ENCODE measurements around the gene TMEM94. TPM values are rescaled to one million over a fixed set of nuclear protein-coding genes. Genes with fewer than 3 reads are reported as not detected.
"Not testable (repeated sequence)": the region's sequence is repeated elsewhere in the genome, so short reads cannot be mapped to it uniquely, and the experiment has no call there.

The TMEM94 gene
- total RNA-seq, 4 donors from 2014 or later, result 128 to 708 (median 280) TPM

DNA sequence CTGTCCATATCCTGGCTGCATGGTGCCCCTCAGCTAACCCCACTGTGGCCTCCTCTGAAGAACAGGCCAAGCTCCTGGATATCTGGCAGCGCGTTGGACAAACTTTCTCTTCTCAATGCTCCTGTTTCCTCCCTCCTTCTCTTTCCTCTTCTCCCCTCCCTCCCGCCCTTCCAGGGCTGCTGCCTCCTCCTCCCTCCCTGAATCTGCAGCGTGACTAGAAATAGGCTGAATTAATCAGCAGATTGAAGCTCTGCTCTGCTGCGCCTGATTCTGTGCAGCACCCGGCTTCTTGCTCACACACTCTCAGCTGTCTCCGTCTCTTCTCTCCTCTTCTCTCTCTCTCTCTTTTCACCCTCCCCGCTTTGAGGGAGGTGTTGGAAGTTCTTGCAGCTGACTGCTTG, 19.8 kb downstream of the TMEM94 start:
- in situ Hi-C loops (cut with MboI; ENCODE audit: low pct_ligation_motif_present in 1 of 4, low pct_unique_long_range_greater_than_20kb in 1 of 4, low sequenced_read_pairs in 3 of 4) (no loop called here), intact Hi-C loops (cut with DNase I; ENCODE audit: low total_unique reads) (no loop called here)
- TF ChIP-seq EP300 (IDR thresholded peaks at IDR 0.05; ENCODE audit: low read depth) (no peak), POLR2A (IDR thresholded peaks at IDR 0.05) (no peak), POLR2AphosphoS5 (IDR thresholded peaks at IDR 0.05) (no peak)
- TF ChIP-seq, protein P1, sequence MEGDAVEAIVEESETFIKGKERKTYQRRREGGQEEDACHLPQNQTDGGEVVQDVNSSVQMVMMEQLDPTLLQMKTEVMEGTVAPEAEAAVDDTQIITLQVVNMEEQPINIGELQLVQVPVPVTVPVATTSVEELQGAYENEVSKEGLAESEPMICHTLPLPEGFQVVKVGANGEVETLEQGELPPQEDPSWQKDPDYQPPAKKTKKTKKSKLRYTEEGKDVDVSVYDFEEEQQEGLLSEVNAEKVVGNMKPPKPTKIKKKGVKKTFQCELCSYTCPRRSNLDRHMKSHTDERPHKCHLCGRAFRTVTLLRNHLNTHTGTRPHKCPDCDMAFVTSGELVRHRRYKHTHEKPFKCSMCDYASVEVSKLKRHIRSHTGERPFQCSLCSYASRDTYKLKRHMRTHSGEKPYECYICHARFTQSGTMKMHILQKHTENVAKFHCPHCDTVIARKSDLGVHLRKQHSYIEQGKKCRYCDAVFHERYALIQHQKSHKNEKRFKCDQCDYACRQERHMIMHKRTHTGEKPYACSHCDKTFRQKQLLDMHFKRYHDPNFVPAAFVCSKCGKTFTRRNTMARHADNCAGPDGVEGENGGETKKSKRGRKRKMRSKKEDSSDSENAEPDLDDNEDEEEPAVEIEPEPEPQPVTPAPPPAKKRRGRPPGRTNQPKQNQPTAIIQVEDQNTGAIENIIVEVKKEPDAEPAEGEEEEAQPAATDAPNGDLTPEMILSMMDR (IDR thresholded peaks at IDR 0.05), result no peak
- no peak for DNase-seq
- no peak overlapping the region for H3K4me3 ChIP-seq
- WGBS, 2 donors (ENCODE audit: low coverage in 1 of 2), result 49 to 88% methylated on average over 3 to 8 of the region's 8 CpGs
- peaks cover 0 to 5% (median 0%) of the 10 kb centered on the region in 4 donors for H3K36me3 ChIP-seq
- no peaks in the 10 kb centered on the region for H3K27me3 ChIP-seq
- peak overlapping the region; percentile 53 to 76 (median 60) for H3K27ac ChIP-seq
- no peaks in the 10 kb centered on the region for H3K9me3 ChIP-seq
- H3K4me1 ChIP-seq, result peaks cover 16 to 29% (median 23%) of the 10 kb centered on the region in 4 donors

DNA sequence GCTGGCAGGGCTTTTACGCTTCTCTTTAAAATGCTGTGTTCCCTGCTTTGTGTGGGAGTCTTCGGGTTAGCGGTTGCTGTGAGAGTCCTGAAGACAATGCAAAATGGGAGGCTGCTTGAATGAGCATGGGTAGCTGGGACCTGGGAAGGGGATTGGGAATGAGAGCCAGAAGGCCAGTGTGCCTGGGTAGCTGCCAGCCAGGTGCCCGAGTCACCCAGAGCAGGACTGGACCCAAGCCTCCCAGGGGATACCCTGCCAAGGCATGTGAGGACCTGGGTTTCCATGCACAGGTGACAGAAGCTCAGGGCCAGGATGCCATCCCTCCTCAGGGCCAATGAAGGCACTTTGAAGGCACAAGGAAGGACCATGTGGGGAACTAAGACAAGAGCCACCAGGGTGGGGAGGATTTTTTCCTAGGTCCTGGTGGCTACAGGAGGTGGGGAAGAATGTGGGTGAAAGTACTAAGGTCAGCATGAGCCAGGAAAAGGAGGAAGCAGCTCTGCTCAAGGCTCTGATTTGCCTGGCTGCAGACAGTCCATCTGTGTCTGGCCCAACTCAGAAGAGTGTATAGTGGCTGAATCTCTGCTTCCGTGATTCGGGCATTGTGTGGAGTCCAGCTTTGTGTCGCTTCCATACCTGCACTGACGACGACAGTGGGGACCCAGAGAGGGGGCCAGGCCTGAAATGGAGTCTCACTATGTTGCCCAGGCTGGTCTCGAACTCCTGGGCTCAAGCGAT, 20.5 kb downstream of the TMEM94 start:
- Histone ChIP-seq H3K36me3 (peaks cover 0 to 5% (median 0%) of the 10 kb centered on the region in 4 donors), H3K4me1 (peaks cover 22 to 36% (median 27%) of the 10 kb centered on the region in 4 donors), H3K4me3 (no peak overlapping the region), H3K27ac (peak overlapping the region; percentile 53 to 76 (median 60)), H3K27me3 (no peaks in the 10 kb centered on the region), H3K9me3 (no peaks in the 10 kb centered on the region)
- WGBS, 2 donors (ENCODE audit: low coverage in 1 of 2), result 63 to 75% methylated on average over 2 to 11 of the region's 11 CpGs
- intact Hi-C loops (cut with DNase I; ENCODE audit: low total_unique reads) (no loop called here), in situ Hi-C loops (cut with MboI; ENCODE audit: low pct_ligation_motif_present in 1 of 4, low pct_unique_long_range_greater_than_20kb in 1 of 4, low sequenced_read_pairs in 3 of 4) (no loop called here)
- TF ChIP-seq EP300 (IDR thresholded peaks at IDR 0.05; ENCODE audit: low read depth), result no peak
- TF ChIP-seq POLR2A (IDR thresholded peaks at IDR 0.05), result no peak
- TF ChIP-seq, protein P1 (IDR thresholded peaks at IDR 0.05), result no peak
- no peak for TF ChIP-seq POLR2AphosphoS5 (IDR thresholded peaks at IDR 0.05)
- DNase-seq, result no peak

DNA sequence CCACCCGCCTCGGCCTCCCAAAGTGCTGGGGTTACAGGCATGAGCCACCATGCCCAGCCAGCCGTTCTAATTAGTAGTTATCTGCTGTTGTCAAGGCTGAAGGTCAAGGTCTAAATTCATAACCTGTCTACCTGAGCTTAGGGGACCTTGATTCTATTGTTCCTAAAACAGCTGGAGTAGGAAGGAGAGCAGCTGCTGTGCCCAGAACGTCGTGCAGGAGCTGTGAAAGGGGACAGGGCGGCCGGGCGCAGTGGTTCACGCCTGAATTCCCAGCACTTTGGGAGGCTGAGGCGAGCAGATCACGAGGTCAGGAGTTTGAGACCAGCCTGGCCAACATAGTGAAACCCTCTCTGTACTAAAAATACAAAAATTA, 21.0 kb downstream of the TMEM94 start:
- intact Hi-C loops (cut with DNase I; ENCODE audit: low total_unique reads); H3K9me3 ChIP-seq; H3K4me3 ChIP-seq; DNase-seq; in situ Hi-C loops (cut with MboI; ENCODE audit: low pct_ligation_motif_present in 1 of 4, low pct_unique_long_range_greater_than_20kb in 1 of 4, low sequenced_read_pairs in 3 of 4); H3K36me3 ChIP-seq; H3K27me3 ChIP-seq: not testable (repeated sequence)
- H3K27ac ChIP-seq, result peak overlapping the region in 2 of 4 donors; percentile 53 to 76
- WGBS, 2 donors (ENCODE audit: low coverage in 1 of 2), result 82 to 88% methylated on average over 8 to 11 of the region's 11 CpGs
- H3K4me1 ChIP-seq, result peaks cover 22 to 40% (median 26%) of the 10 kb centered on the region in 4 donors

DNA sequence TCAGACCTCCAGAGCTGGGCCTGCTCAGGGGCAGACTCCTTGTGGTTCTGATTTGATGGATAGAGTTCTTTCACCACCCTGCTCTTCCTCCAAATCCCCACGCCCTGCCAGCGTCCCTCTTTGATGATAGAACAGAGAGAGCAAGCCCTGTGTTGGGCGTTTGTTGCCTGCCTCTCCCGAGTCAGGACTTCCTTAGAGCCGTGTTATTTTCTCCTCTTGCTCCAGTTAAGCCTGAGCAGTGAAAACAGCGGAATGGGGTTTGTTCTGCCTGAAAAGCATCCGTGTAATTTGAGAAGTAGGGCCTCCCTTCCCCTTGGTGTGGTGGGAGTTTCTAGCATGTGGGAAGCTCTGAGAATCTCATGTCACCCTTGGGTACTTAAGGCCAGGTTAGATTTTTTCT, 22.1 kb downstream of the TMEM94 start:
- 82% methylated on average over 7 of the region's 7 CpGs; no CpG with 5 or more reads in 1 of the 2 donors for WGBS, 2 donors (ENCODE audit: low coverage in 1 of 2)
- TF ChIP-seq POLR2A (IDR thresholded peaks at IDR 0.05) (no peak), EP300 (IDR thresholded peaks at IDR 0.05; ENCODE audit: low read depth) (no peak), POLR2AphosphoS5 (IDR thresholded peaks at IDR 0.05) (no peak)
- TF ChIP-seq, protein P1 (IDR thresholded peaks at IDR 0.05), result no peak
- H3K36me3 ChIP-seq, result no peaks in the 10 kb centered on the region
- no peak overlapping the region for H3K27ac ChIP-seq
- in situ Hi-C loops (cut with MboI; ENCODE audit: low pct_ligation_motif_present in 1 of 4, low pct_unique_long_range_greater_than_20kb in 1 of 4, low sequenced_read_pairs in 3 of 4) (no loop called here), intact Hi-C loops (cut with DNase I; ENCODE audit: low total_unique reads) (no loop called here)
- no peak overlapping the region for H3K4me3 ChIP-seq
- no peak for DNase-seq
- H3K9me3 ChIP-seq, result no peaks in the 10 kb centered on the region
- no peaks in the 10 kb centered on the region for H3K27me3 ChIP-seq
- peaks cover 22 to 40% (median 24%) of the 10 kb centered on the region in 4 donors for H3K4me1 ChIP-seq
